ENCODE data around the gene EPGN. TPM values are rescaled to one million over a fixed set of nuclear protein-coding genes. Genes with fewer than 3 reads are reported as not detected.

EPGN gene, protein sequence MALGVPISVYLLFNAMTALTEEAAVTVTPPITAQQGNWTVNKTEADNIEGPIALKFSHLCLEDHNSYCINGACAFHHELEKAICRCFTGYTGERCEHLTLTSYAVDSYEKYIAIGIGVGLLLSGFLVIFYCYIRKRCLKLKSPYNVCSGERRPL
- not detected for total RNA-seq

DNA sequence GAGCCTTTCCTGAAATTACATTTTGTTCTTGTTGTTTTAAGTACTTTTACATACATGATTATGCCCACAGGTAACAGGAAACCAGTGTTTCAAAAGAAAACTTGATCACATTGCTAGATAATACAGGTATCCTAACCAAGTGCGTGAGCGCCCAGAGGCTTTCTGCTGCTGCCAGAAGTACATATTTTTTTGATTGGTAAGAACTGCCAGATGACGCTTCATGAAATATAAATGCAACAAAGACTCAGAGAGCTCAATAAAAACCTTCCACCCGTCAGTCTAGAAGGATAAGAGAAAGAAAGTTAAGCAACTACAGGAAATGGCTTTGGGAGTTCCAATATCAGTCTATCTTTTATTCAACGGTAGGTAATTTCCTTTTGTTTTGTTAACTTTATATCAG is at the start of gene EPGN:
Gene EPGN, plus strand, starts transcription at position 256 of the 400 bp plus-strand sequence. Its CDS starts 64 bp downstream, at position 320.
- Histone ChIP-seq H3K36me3 (no peaks in the 10 kb centered on the region), H3K27ac (no peak within 1 kb of the TSS), H3K4me1 (no peaks in the 10 kb centered on the region), H3K9me3 (no peaks in the 10 kb centered on the region), H3K27me3 (no peaks in the 10 kb centered on the region), H3K4me3 (replicated peaks in 1 of 3) (no peak within 1 kb of the TSS)
- no peak for TF ChIP-seq POLR2A (IDR thresholded peaks at IDR 0.05)
- TF ChIP-seq, protein P1, sequence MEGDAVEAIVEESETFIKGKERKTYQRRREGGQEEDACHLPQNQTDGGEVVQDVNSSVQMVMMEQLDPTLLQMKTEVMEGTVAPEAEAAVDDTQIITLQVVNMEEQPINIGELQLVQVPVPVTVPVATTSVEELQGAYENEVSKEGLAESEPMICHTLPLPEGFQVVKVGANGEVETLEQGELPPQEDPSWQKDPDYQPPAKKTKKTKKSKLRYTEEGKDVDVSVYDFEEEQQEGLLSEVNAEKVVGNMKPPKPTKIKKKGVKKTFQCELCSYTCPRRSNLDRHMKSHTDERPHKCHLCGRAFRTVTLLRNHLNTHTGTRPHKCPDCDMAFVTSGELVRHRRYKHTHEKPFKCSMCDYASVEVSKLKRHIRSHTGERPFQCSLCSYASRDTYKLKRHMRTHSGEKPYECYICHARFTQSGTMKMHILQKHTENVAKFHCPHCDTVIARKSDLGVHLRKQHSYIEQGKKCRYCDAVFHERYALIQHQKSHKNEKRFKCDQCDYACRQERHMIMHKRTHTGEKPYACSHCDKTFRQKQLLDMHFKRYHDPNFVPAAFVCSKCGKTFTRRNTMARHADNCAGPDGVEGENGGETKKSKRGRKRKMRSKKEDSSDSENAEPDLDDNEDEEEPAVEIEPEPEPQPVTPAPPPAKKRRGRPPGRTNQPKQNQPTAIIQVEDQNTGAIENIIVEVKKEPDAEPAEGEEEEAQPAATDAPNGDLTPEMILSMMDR (IDR thresholded peaks at IDR 0.05): no peak
- intact Hi-C loops (cut with DNase I): no loop called here
- WGBS, 2 donors: 76 to 79% methylated on average over 5 of the region's 5 CpGs
- no peak for DNase-seq

DNA sequence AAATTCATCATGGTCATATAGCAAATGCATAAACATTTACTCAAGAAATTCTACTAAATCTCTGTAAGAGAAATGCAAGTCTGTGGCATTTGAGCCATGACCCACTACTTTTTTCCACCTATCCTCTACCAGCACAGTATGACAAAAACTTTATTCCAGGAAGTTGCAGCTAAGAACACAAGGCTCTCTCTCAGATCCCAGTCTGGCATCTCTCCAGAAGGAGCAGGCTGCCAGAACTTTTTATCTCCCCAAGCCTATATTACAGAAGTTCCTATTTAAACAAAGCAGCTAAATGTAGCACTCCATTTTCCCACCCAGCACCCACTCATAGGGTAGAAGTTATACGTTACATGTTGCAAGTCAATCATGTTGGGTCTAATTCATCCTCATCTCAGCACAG is 49.3 kb upstream of the EPGN start:
- peak; percentile 36 to 53 for DNase-seq
- WGBS, 2 donors: 80 to 86% methylated on average over 1 of the region's 1 CpG
- Histone ChIP-seq H3K4me3 (replicated peaks in 1 of 3) (no peak overlapping the region), H3K4me1 (no peaks in the 10 kb centered on the region), H3K27ac (no peak overlapping the region), H3K36me3 (no peaks in the 10 kb centered on the region), H3K9me3 (no peaks in the 10 kb centered on the region), H3K27me3 (no peaks in the 10 kb centered on the region)
- TF ChIP-seq, protein P1 (IDR thresholded peaks at IDR 0.05): no peak
- no peak for TF ChIP-seq POLR2A (IDR thresholded peaks at IDR 0.05)
- intact Hi-C loops (cut with DNase I): no loop called here

DNA sequence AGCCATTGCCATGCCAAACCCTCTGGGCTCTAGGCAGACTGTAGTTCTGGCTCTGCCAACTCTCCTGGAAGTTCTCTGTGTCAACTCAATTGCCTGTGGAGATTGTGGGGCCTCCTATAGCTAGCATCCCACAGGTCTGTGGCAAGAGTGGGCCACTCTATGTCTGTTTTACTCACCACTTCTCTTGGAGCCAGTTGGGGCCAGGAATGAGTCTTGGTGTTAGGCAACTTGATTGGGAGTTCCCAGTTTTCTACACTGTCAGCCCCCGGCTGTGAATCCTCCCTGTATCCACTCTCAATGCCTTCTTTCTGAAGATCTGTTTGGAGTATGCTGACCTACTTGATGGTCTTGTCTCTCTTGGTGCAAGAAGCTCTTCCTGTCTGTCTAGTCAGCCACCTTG is 48.2 kb upstream of the EPGN start:
- intact Hi-C loops (cut with DNase I): no loop called here
- Histone ChIP-seq H3K36me3 (no peaks in the 10 kb centered on the region), H3K9me3 (no peaks in the 10 kb centered on the region), H3K4me1 (no peaks in the 10 kb centered on the region), H3K27ac (no peak overlapping the region), H3K4me3 (replicated peaks in 1 of 3) (no peak overlapping the region), H3K27me3 (no peaks in the 10 kb centered on the region)
- DNase-seq: no peak
- 100% methylated on average over 1 of the region's 1 CpG for whole genome bisulfite sequencing, 2 donors
- TF ChIP-seq, protein P1 (IDR thresholded peaks at IDR 0.05): no peak
- TF ChIP-seq POLR2A (IDR thresholded peaks at IDR 0.05): no peak

DNA sequence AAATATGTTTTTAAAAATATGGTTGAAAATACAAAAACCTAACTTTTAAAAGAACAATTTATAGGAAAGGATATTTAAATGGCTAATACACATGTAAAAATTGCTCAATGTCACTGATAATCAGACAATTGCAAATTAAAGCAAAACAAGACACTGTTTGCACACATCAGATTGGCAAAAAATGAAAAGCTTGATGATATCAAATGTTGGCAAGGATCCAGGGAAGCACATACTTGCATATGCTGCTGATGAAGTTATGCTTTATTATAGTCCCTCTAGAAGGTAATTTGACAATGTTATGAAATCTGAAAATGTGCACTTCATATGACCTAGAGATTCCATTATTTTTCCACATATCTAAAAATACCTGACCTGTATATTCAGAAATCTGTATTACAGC is 45.7 kb upstream of the EPGN start:
- Histone ChIP-seq H3K9me3 (no peaks in the 10 kb centered on the region), H3K27me3 (no peaks in the 10 kb centered on the region), H3K4me1 (no peaks in the 10 kb centered on the region), H3K36me3 (no peaks in the 10 kb centered on the region), H3K4me3 (replicated peaks in 1 of 3) (no peak overlapping the region), H3K27ac (no peak overlapping the region)
- TF ChIP-seq, protein P1 (IDR thresholded peaks at IDR 0.05): no peak
- TF ChIP-seq POLR2A (IDR thresholded peaks at IDR 0.05): no peak
- DNase-seq: no peak
- intact Hi-C loops (cut with DNase I): no loop called here

DNA sequence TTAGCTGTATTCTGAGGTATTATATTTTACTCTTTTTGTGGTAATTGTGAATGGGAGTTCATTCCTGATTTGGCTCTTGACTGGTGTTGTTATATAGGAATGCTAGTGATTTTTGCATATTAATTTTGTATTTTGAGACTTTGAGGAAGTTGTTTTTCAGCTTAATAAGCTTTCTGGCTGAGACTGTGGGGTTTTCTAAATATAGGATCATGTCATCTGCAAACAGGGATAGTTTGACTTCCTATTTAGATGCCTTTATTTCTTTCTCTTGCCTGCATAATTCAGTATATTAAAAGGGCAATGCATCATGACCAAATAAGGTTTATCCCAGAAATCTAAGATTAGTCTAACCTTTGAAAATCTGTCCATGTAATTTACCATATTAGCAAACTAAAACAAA is 44.7 kb upstream of the EPGN start:
- Histone ChIP-seq H3K9me3 (no peaks in the 10 kb centered on the region), H3K4me3 (replicated peaks in 1 of 3) (no peak overlapping the region), H3K27ac (no peak overlapping the region), H3K27me3 (no peaks in the 10 kb centered on the region), H3K4me1 (no peaks in the 10 kb centered on the region), H3K36me3 (no peaks in the 10 kb centered on the region)
- TF ChIP-seq, protein P1 (IDR thresholded peaks at IDR 0.05): no peak
- TF ChIP-seq POLR2A (IDR thresholded peaks at IDR 0.05): no peak
- intact Hi-C loops (cut with DNase I): no loop called here
- DNase-seq: no peak
